WTC11 (cell line): ENCODE measurements around the gene KLHL13.

Experiments
- SP1 ChIP-seq: sonication (generic); formaldehyde crosslinking; conservative IDR thresholded peaks from 2 replicates; pipeline ENCODE4 v1.8.1; 2022; ENCODE audit warnings: missing genetic modification reagents
- TF ChIP-seq, protein P1 (sequence below): fragments of 200-600 bp; IDR thresholded peaks from 2 replicates; pipeline ENCODE4 v1.8.0; 2022; ENCODE audit warnings: antibody characterized with exemption

DNA sequence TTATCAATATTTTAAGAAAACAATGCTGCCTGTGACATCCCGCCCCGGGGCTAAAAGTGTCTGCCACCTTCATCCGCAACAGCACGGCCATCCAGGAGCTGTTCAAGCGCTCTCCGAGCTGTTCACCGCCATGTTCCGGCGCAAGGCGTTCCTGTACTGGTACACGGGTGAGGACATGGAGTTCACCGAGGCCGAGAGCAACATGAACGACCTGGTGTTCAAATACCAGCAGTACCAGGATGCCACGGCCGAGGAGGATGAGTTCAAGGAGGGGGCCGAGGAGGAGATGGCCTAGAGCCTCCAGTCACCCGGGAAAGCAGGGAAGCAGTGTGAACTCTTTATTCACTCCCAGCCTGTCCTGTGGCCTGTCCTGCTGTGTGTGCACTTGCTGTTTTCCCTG is 12.1 kb upstream of the KLHL13 start:
- no peak for TF ChIP-seq SP1 (CRISPR knock-in tag)
- TF ChIP-seq, protein P1, sequence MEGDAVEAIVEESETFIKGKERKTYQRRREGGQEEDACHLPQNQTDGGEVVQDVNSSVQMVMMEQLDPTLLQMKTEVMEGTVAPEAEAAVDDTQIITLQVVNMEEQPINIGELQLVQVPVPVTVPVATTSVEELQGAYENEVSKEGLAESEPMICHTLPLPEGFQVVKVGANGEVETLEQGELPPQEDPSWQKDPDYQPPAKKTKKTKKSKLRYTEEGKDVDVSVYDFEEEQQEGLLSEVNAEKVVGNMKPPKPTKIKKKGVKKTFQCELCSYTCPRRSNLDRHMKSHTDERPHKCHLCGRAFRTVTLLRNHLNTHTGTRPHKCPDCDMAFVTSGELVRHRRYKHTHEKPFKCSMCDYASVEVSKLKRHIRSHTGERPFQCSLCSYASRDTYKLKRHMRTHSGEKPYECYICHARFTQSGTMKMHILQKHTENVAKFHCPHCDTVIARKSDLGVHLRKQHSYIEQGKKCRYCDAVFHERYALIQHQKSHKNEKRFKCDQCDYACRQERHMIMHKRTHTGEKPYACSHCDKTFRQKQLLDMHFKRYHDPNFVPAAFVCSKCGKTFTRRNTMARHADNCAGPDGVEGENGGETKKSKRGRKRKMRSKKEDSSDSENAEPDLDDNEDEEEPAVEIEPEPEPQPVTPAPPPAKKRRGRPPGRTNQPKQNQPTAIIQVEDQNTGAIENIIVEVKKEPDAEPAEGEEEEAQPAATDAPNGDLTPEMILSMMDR = no peak
